ENCODE measurements around the gene FARSA.
A peak's percentile ranks its signal among the peaks of the same experiment; 100 is the strongest.

The FARSA gene

DNA sequence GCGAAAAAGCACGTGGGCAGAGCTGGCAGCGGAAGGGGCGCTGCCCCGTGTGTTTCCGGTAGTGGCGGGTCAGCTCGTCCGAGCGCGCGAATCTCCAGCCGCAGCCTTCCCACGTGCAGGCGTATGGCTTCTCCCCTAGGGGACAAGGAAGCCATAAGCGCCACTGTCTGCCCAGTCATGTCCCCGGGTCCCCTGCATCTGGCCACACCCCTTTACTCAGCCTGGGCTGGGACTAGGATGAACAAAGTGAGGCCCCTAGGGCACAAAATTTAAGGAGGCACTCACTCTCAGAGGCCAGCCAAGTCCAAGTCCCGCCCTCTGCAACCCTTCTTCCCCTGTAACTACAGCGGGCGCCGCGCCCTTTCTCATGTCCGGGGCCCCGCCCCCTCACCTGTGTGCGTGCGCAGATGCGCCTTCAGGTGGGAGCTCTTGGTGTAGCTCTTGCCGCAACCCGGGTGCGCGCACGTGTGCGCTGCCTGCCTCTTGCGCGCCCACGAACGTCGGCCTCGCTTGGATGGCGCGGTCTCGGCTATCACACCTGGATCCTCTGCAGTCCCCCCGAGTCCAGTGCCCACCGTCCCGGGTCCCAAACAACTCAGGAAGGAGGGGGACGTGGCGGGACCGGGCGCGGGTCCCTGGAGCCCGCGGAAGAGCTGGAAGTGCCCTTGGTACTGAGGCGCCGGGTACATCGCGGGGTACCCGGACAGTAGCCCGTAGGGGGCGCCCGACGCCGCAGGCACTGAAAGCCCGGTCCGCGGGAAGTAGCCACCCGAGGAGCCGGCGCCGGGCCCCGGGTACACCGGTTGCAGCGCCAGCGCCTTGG, 48.4 kb downstream of the FARSA start:
- Histone ChIP-seq H3K9me3 (ENCODE audit: severe bottlenecking) (peaks cover 11% of the 10 kb centered on the region), H3K27ac (ENCODE audit: poor library complexity, severe bottlenecking) (no peak overlapping the region), H3K36me3 (ENCODE audit: low read depth) (no peaks in the 10 kb centered on the region), H3K4me3 (ENCODE audit: severe bottlenecking) (peak overlapping the region; percentile 28), H3K4me1 (ENCODE audit: insufficient read depth, poor library complexity, severe bottlenecking) (no peaks in the 10 kb centered on the region), H3K27me3 (ENCODE audit: insufficient read depth, poor library complexity, severe bottlenecking) (no peaks in the 10 kb centered on the region)
- DNase-seq (ENCODE audit: low spot score) (no peak), ATAC-seq (ENCODE audit: low read depth) (peak; percentile 49)
- TF ChIP-seq, protein P1, sequence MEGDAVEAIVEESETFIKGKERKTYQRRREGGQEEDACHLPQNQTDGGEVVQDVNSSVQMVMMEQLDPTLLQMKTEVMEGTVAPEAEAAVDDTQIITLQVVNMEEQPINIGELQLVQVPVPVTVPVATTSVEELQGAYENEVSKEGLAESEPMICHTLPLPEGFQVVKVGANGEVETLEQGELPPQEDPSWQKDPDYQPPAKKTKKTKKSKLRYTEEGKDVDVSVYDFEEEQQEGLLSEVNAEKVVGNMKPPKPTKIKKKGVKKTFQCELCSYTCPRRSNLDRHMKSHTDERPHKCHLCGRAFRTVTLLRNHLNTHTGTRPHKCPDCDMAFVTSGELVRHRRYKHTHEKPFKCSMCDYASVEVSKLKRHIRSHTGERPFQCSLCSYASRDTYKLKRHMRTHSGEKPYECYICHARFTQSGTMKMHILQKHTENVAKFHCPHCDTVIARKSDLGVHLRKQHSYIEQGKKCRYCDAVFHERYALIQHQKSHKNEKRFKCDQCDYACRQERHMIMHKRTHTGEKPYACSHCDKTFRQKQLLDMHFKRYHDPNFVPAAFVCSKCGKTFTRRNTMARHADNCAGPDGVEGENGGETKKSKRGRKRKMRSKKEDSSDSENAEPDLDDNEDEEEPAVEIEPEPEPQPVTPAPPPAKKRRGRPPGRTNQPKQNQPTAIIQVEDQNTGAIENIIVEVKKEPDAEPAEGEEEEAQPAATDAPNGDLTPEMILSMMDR (IDR thresholded peaks at IDR 0.05; ENCODE audit: poor library complexity, severe bottlenecking) = peak; percentile 74

DNA sequence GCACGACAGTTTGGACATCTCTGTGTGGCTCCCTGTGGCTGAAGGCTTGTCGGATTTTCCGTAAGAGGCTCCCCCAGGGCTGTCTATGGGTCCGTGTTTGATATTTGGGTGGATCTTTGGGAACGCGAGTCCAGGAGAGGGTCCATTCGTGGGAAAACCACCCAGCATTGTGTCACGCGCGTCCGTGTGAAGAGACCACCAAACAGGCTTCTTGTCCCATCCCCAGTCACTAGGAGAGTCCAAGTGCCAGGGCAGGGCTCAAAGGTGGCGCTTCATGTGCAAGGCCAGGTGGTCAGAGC, 48.9 kb downstream of the FARSA start:
- ATAC-seq (ENCODE audit: low read depth) (no peak), DNase-seq (ENCODE audit: low spot score) (no peak)
- H3K27me3 ChIP-seq (ENCODE audit: insufficient read depth, poor library complexity, severe bottlenecking) = no peaks in the 10 kb centered on the region
- H3K4me1 ChIP-seq (ENCODE audit: insufficient read depth, poor library complexity, severe bottlenecking) = no peaks in the 10 kb centered on the region
- H3K9me3 ChIP-seq (ENCODE audit: severe bottlenecking) = peaks cover 11% of the 10 kb centered on the region
- no peak overlapping the region for H3K27ac ChIP-seq (ENCODE audit: poor library complexity, severe bottlenecking)
- H3K4me3 ChIP-seq (ENCODE audit: severe bottlenecking) = no peak overlapping the region
- TF ChIP-seq, protein P1 (IDR thresholded peaks at IDR 0.05; ENCODE audit: poor library complexity, severe bottlenecking) = no peak
- H3K36me3 ChIP-seq (ENCODE audit: low read depth) = no peaks in the 10 kb centered on the region

DNA sequence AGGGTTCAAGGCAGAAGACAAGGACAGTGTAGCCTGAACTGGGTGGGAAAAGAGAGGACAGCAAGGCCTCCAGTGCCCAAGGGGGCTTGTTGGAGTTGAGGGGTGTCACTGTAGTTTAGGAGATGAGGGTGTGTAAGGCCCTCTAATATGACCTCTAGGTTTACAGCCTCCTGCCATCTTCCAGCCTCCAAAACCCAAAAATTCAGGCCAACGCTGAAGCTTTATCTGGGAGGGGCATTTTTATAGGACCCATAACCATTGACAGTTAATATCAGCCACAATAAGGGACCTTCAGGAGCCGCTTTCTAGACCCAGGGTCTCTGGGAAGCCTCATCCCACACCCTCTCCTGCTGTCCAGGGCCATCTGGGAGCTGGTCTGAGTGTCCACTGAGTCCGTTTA, 49.3 kb downstream of the FARSA start:
- Histone ChIP-seq H3K27me3 (ENCODE audit: insufficient read depth, poor library complexity, severe bottlenecking) (no peaks in the 10 kb centered on the region), H3K4me1 (ENCODE audit: insufficient read depth, poor library complexity, severe bottlenecking) (no peaks in the 10 kb centered on the region), H3K4me3 (ENCODE audit: severe bottlenecking) (no peak overlapping the region), H3K27ac (ENCODE audit: poor library complexity, severe bottlenecking) (no peak overlapping the region), H3K36me3 (ENCODE audit: low read depth) (no peaks in the 10 kb centered on the region), H3K9me3 (ENCODE audit: severe bottlenecking) (peaks cover 11% of the 10 kb centered on the region)
- ATAC-seq (ENCODE audit: low read depth) (no peak), DNase-seq (ENCODE audit: low spot score) (no peak)
- TF ChIP-seq, protein P1 (IDR thresholded peaks at IDR 0.05; ENCODE audit: poor library complexity, severe bottlenecking) = no peak

DNA sequence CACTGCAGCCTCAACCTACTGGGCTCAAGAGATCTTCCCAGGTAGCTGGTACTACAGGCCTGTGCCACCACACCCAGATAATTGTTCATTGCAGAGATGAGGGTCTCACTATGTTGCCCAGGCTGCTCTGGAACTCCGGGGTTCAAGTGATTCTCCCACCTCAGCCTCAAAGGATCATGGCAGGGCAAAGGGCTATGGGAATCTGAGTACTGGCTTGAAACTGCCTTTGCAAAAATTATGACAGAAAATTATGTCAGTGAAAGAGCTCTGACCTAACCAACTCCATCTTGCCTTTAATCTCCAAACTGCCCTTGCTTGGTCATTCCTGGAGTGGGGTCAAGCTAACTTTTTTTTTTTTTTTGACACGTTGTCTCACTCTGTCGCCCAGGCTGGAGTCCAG, 50.9 kb downstream of the FARSA start:
- peaks cover 10% of the 10 kb centered on the region for H3K36me3 ChIP-seq (ENCODE audit: low read depth)
- DNase-seq (ENCODE audit: low spot score) = no peak
- TF ChIP-seq, protein P1 (IDR thresholded peaks at IDR 0.05; ENCODE audit: poor library complexity, severe bottlenecking) = no peak
- peaks cover 11% of the 10 kb centered on the region for H3K9me3 ChIP-seq (ENCODE audit: severe bottlenecking)
- H3K4me3 ChIP-seq (ENCODE audit: severe bottlenecking) = no peak overlapping the region
- H3K27ac ChIP-seq (ENCODE audit: poor library complexity, severe bottlenecking) = no peak overlapping the region
- no peaks in the 10 kb centered on the region for H3K4me1 ChIP-seq (ENCODE audit: insufficient read depth, poor library complexity, severe bottlenecking)
- ATAC-seq (ENCODE audit: low read depth) = no peak
- no peaks in the 10 kb centered on the region for H3K27me3 ChIP-seq (ENCODE audit: insufficient read depth, poor library complexity, severe bottlenecking)

DNA sequence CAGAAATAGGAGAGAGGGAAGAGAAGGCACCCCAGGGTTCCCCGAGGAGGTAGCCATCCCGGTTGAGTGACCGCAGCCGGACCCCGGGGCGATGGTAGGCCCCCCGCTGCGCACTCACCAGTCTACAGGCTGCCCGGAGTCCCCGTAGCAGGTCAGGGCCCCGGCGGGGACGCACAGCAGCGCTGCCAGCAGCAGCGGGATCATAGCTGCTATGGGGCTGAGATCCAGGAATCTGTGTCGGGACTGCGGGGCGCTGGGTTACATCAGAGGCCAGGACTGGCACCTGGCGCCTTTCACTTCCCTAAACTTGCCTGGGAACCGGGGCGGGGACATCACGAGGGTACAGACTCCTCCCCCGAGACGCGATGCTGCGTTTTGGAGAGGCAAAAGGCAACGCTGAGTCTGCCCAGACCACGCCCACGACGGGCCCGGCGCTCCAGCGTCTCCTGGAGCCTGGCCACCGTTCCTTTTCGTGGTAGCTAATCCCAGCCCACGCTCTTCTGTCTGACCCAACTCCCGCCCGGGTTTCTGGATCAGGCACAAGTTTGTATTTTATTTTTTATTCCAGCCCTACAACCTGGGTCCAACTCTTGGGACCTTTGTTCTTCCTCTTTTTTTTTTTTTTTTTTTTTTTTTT, 52.2 kb downstream of the FARSA start, which contains the start of gene DNASE2:
TSS of gene DNASE2 (minus strand) at position 278 of the 637 bp plus-strand sequence. CDS start at position 204, 74 bp downstream.
- TF ChIP-seq, protein P1 (IDR thresholded peaks at IDR 0.05; ENCODE audit: poor library complexity, severe bottlenecking) = no peak
- peak within 1 kb of the TSS; percentile 60 for H3K4me3 ChIP-seq (ENCODE audit: severe bottlenecking)
- ATAC-seq (ENCODE audit: low read depth) = peak; percentile 85
- peak within 1 kb of the TSS; percentile 24 for H3K27ac ChIP-seq (ENCODE audit: poor library complexity, severe bottlenecking)
- peak; percentile 96 for DNase-seq (ENCODE audit: low spot score)
- H3K27me3 ChIP-seq (ENCODE audit: insufficient read depth, poor library complexity, severe bottlenecking) = no peaks in the 10 kb centered on the region
- H3K36me3 ChIP-seq (ENCODE audit: low read depth) = peaks cover 10% of the 10 kb centered on the region
- no peaks in the 10 kb centered on the region for H3K4me1 ChIP-seq (ENCODE audit: insufficient read depth, poor library complexity, severe bottlenecking)
- peaks cover 11% of the 10 kb centered on the region for H3K9me3 ChIP-seq (ENCODE audit: severe bottlenecking)
